HepG2 (cell line): ENCODE results near the gene JAGN1. TPM values are rescaled to one million over a fixed set of nuclear protein-coding genes. Genes with fewer than 3 reads are reported as not detected.

Experiments
- ARNT2 ChIP-seq: sonication (generic); formaldehyde crosslinking; IDR thresholded peaks from 2 replicates; pipeline ENCODE4 v1.8.0; 2022; ENCODE audit warnings: mild to moderate bottlenecking, low read depth, missing genetic modification reagents, moderate library complexity
- BRF2 ChIP-seq: sonication (generic); formaldehyde crosslinking; IDR thresholded peaks from 2 replicates; pipeline ENCODE4 v1.8.1; 2022; ENCODE audit warnings: mild to moderate bottlenecking, missing genetic modification reagents
- HHEX ChIP-seq: IDR thresholded peaks from 2 replicates; pipeline ENCODE4 v1.6.1; 2016; ENCODE audit warnings: control low read depth
- HMG20B ChIP-seq: conservative IDR thresholded peaks from 2 replicates; pipeline ENCODE4 v1.6.1; 2016; ENCODE audit warnings: missing genetic modification reagents, missing compliant biosample characterization
- HMGXB3 ChIP-seq: sonication (generic); formaldehyde crosslinking; IDR thresholded peaks from 2 replicates; pipeline ENCODE4 v1.4.0; 2020; ENCODE audit warnings: missing genetic modification reagents, borderline replicate concordance
- KDM4B ChIP-seq: sonication (generic); formaldehyde crosslinking; IDR thresholded peaks from 2 replicates; pipeline ENCODE4 v1.4.0; 2020; ENCODE audit warnings: missing genetic modification reagents
- MATR3 ChIP-seq: sonication (generic); formaldehyde crosslinking; IDR thresholded peaks from 2 replicates; pipeline ENCODE4 v1.4.0; 2020; ENCODE audit warnings: missing genetic modification reagents
- PHF20 ChIP-seq: sonication (generic); formaldehyde crosslinking; IDR thresholded peaks from 2 replicates; pipeline ENCODE4 v1.5.0; 2020; ENCODE audit warnings: mild to moderate bottlenecking, missing genetic modification reagents
- PHF5A ChIP-seq: IDR thresholded peaks from one replicate; pipeline ENCODE4 v1.6.1; 2018; ENCODE audit warnings: low read depth, missing genetic modification reagents; ENCODE audit not compliant: unreplicated experiment
- RARG ChIP-seq: sonication (generic); formaldehyde crosslinking; IDR thresholded peaks from 2 replicates; pipeline ENCODE4 v1.4.0; 2020; ENCODE audit warnings: low read depth, mild to moderate bottlenecking, missing genetic modification reagents
- RELA ChIP-seq: sonication (generic); formaldehyde crosslinking; IDR thresholded peaks from 2 replicates; pipeline ENCODE4 v1.4.0; 2020; ENCODE audit warnings: missing genetic modification reagents
- SP5 ChIP-seq: IDR thresholded peaks from 2 replicates; pipeline ENCODE4 v1.6.1; 2016; ENCODE audit warnings: low read depth, borderline replicate concordance
- SYNCRIP ChIP-seq: fragments of 200-400 bp; formaldehyde crosslinking; IDR thresholded peaks from 2 replicates; pipeline ENCODE4 v1.6.1; 2018; ENCODE audit warnings: mild to moderate bottlenecking, low read depth, low read length; ENCODE audit not compliant: insufficient read depth
- UBTF ChIP-seq: sonication (generic); formaldehyde crosslinking; IDR thresholded peaks from 2 replicates; pipeline ENCODE4 v1.4.0; 2020; ENCODE audit warnings: mild to moderate bottlenecking, missing genetic modification reagents
- YY1 ChIP-seq: IDR thresholded peaks from 2 replicates; pipeline ENCODE4 v1.6.1; 2011; ENCODE audit warnings: low read length, low read depth, moderate library complexity, mild to moderate bottlenecking; ENCODE audit not compliant: insufficient read depth, insufficient replicate concordance
- ZNF383 ChIP-seq: sonication (generic); formaldehyde crosslinking; IDR thresholded peaks from 2 replicates; pipeline ENCODE4 v1.4.0; 2020; ENCODE audit warnings: missing genetic modification reagents, mild to moderate bottlenecking, borderline replicate concordance
- ZNF629 ChIP-seq: sonication (generic); formaldehyde crosslinking; conservative IDR thresholded peaks from 2 replicates; pipeline ENCODE4 v1.5.0; 2020; ENCODE audit warnings: missing genetic modification reagents
- ZNF800 ChIP-seq: sonication (generic); formaldehyde crosslinking; IDR thresholded peaks from 2 replicates; pipeline ENCODE4 v1.4.0; 2020; ENCODE audit warnings: missing genetic modification reagents
- ZSCAN29 ChIP-seq: sonication (generic); formaldehyde crosslinking; conservative IDR thresholded peaks from 2 replicates; pipeline ENCODE4 v1.4.0; 2020; ENCODE audit warnings: mild to moderate bottlenecking, missing genetic modification reagents
- polyA plus RNA-seq, 8 experiments: library from polyadenylated mRNA; depleted of rRNA in 3 of 8; stranded (reverse) in 7 of 8; unstranded in 1 of 8; fragments of >200 nt; fragmentation: Illumina TruSeq in 4 of 8; extraction: Trizol in 4 of 8; gene quantifications; 2 replicates each; pipeline versions ENCODE4 v1.2.1 to v1.2.3, GENCODE V29; 2011 to 2016; ENCODE audit warnings: low read depth in 4 of 8, missing spikeins in 1 of 8, mixed read lengths in 1 of 8; ENCODE audit not compliant: insufficient read depth in 1 of 8
- total RNA-seq, 5 experiments: library from RNA; depleted of rRNA; stranded (reverse); fragments of >200 nt; fragmentation: Illumina TruSeq; extraction: Trizol; gene quantifications; 2 replicates each; pipeline ENCODE4 v1.2.3, GENCODE V29; 2016; ENCODE audit warnings: low read depth in 1 of 5

Gene JAGN1
- total and polyA plus RNA-seq, 2 of the 13 experiments (the other 11 are each of a cell fraction or from before 2014, with no cell fraction given) = 49.9 to 50.9 TPM

GRCh38 chr3:9843715-9844438 lies 46.5 kb upstream of the JAGN1 start, which contains the start of gene RPUSD3 (continued):
- peak; percentile 66; the same call in 1 of the 2 replicates for TF ChIP-seq UBTF
- TF ChIP-seq MATR3 (CRISPR knock-in tag) = no peak
- TF ChIP-seq PHF20 (CRISPR knock-in tag) = peak; percentile 57; the same call in 1 of the 2 replicates
- TF ChIP-seq ZNF629 (CRISPR knock-in tag) = peak; percentile 71
- TF ChIP-seq YY1 = peak; percentile 47
- TF ChIP-seq ARNT2 (CRISPR knock-in tag) = no peak
- no peak; the same call in 1 of the 2 replicates for TF ChIP-seq SP5 (CRISPR knock-in tag)
- TF ChIP-seq HMG20B (CRISPR knock-in tag) = no peak; the same call in 1 of the 2 replicates
- TF ChIP-seq RELA (CRISPR knock-in tag) = 0 out of 2 replicates have a peak, but pooled peaks have one; percentile 75
- no peak for TF ChIP-seq SYNCRIP
- TF ChIP-seq HHEX = no peak
- TF ChIP-seq BRF2 (CRISPR knock-in tag) = no peak
- no peak for TF ChIP-seq PHF5A
- TF ChIP-seq ZNF383 = no peak
- no peak for TF ChIP-seq ZNF800
- peak; percentile 72; the same call in 1 of the 2 replicates for TF ChIP-seq HMGXB3 (CRISPR knock-in tag)
- no peak for TF ChIP-seq KDM4B (CRISPR knock-in tag)
- TF ChIP-seq RARG = no peak
- TF ChIP-seq ZSCAN29 (CRISPR knock-in tag) = peak; percentile 80; the same call in 1 of the 2 replicates
